G401.6 (cell line): Measurements from ENCODE around the gene LRWD1.
"Not testable (repeated sequence)": the region's sequence is repeated elsewhere in the genome, so short reads cannot be mapped to it uniquely, and the experiment has no call there.

ENCODE experiments used
- FAIRE-seq: peaks from 2 replicates; lab custom pipeline; 2012; peaks lifted over from hg19 to GRCh38; lab: Jason Lieb, UNC

Gene LRWD1

DNA sequence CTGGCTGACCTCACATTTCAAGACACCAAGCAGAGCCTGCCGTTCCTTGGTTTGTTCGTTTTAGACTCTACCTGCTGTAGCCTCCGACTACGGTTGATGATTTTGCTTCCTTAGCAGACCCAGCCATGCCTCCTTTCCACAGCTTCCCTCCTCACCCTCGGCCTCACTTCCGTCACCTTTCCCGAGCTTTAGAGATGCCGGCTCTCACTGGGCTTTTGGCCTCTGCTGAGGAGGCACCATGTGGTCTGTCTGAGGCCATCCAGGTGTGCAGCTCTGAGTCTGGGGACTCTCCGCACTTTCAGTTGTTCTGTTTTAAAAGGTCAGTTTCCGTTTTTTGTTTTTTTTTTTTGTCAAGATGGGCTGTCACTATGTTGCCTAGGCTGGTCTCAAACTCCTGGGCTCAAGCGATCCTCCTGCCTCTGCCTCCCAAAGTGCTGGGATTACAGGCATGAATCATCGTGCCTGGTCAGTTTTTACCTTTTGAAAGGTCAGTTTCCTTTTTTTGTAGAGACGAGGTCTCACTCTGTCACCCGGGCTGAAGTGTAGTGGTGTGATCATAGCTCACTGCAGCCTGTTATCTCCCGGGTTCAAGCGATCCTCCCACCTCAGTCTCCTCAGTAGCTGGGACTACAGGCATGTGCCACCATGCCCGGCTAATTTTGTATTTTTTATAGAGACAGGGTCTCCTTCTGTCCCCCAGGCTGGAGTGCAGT is 19.7 kb upstream of the LRWD1 start:
- no peak for FAIRE-seq

DNA sequence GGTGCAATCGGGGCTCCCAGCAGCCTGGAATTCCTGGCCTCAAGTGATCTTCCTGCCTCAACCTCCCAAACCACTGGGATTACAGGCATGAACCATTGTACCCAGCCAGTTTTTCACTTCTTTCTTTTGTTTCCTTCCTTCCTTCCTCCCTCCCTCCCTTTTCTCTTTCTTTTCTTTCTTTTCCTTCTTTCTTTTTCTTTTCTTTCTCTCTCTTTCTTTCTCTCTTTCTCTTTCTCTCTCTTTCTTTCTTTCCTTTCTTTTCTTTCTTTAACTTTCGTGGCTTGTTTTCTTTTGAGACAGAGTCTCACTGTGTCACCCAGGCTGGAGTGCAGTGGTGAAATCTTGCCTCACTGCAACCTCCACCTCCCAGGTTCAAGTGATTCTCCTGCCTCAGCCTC is 19.1 kb upstream of the LRWD1 start:
- no peak for FAIRE-seq

DNA sequence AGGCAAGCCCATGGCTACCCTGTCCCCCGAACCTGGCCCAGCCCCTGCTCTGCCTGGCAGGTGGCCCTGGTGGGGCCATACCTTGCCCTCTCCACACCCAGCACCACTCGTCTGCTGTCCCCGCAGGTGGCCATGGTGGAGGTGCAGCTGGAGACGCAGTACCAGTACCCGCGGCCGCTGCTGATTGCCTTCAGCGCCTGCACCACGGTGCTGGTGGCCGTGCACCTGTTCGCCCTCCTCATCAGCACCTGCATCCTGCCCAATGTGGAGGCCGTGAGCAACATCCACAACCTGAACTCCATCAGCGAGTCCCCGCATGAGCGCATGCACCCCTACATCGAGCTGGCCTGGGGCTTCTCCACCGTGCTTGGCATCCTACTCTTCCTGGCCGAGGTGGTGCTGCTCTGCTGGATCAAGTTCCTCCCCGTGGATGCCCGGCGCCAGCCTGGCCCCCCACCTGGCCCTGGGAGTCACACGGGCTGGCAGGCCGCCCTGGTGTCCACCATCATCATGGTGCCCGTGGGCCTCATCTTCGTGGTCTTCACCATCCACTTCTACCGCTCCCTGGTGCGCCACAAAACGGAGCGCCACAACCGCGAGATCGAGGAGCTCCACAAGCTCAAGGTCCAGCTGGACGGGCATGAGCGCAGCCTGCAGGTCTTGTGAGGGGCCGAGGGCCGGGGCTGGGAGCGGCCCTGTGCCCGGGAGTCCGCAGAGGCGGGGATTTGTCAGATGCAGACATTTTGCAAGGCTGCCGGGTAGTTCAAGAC is 18.2 kb upstream of the LRWD1 start:
- FAIRE-seq = no peak

DNA sequence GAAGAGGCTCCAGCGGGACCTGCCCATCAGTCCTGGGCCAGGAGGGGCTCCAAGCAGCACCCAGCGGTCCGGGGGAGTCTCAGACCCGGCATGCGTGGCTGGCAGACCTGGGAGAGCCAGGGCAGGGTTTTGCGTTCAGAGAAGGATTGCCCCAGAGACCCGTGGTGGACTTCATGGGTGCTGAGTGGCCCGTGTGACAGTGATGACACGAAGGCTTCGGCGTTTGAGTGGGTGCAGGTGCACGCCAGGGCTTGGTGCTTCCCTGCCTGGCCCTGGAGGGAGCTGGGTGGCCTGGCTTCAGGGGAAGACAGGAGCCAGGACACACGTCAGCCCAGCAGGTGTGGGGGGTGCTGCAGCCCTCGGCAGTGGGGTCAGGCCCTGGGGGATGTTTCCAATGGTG is 17.5 kb upstream of the LRWD1 start:
- FAIRE-seq = no peak

DNA sequence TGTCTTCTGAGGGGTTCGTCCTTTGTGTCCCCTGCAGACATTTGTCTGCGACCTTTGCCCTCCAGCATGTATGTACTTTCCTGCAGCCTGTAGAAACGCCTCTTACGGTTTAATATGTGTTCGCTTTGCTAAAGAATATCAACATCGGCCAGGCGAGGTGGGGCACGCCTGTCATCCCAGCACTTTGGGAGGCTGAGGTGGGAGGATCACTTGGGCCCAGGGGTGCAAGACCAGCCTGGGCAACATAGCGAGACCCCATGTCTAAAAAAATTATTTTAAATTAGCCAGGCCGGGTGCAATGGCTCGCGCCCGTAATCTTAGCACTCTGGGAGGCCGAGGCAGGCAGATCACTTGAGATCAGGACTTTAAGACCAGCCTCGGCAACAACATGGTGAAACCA is 15.6 kb upstream of the LRWD1 start:
- FAIRE-seq = no peak

DNA sequence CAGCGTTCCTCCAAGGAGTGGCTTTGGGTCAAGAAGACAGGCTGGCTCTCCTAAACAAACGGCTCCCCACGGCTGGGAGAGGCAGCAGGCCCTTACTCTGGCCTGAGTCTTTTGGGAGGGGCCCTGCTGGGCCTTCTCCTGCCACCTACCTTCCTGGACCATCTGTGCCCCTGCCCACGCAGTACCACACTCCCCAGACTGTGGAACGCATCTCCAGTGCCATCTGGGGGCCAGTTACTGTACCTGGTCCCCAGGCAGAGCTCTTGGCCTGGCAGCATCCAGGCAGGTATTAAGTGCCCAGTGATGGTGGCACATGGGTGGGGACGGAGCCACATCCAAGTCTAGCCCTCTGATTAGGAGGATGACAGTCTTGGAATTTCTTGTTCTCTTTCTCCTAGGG is 14.5 kb upstream of the LRWD1 start:
- no peak for FAIRE-seq

DNA sequence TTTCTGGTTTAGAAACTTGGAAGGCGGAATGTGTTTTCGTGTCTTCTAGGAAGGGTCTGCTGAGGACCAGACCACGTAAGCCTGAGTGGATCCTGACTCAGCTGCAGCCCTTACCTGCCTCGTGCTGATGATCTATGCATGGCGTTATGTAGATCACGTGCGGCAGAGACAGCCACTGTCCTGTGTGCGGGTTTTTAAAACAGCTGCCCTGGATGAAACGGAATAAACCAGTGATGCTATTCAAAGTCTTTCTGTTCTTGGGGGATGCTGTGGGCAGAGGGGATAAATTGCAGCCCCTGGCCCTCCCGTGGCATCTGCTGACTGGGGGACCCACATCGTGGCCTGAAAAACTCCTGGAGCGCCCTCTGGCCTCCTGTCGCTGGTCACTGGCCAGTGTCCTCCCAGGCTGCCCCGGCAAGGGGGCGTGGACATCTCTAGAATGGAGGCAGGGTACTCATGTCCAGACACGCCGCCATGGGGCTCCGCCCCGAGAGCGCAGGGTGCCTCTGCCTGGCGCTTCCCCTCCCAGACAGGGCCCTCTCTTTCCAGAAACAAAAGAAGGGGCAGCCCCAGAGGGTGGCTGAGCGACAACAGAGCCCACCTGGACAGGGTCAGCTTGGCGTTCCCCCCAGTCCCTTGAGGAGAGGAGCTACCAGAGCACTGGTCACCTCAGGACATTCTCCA is 13.3 kb upstream of the LRWD1 start:
- FAIRE-seq = no peak

DNA sequence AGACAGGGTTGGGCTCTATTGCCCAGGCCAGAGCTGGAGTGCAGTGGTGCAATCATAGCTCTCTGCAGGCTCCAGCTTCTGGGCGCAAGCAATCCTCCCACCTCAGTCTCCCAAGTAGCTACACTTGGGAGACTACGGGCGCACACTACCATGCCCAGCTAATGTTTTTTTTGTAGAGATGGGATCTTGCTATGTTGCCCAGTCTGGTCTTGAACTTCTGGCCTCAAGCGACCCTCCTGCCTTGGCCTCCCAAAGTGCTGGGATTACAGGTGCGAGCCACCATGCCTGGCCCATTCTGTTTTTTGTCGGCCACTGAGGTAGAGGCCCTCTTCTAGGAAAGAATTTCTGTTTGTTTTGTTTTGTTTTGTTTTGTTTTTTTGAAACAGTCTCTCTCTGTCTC is 12.3 kb upstream of the LRWD1 start:
- FAIRE-seq = no peak

DNA sequence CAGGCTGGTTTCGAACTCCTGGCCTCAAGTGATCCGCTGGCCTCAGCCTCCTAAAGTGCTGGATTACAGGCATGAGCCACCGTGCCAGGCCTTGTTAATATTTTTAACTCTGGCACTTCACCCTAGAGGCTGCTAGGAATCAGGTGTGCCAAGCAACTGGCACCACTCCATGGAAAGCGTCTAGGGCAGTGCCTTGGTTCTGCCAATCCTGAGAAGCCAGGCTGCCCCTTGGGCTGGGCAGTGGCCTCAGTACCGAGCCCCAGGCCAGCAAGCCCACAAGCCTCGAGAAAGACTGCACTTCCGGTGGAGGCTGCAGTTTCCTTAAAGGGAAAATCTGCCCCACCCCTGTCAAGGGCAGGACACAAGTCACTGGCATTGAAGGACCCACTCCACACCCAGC is 11.5 kb upstream of the LRWD1 start:
- no peak for FAIRE-seq

DNA sequence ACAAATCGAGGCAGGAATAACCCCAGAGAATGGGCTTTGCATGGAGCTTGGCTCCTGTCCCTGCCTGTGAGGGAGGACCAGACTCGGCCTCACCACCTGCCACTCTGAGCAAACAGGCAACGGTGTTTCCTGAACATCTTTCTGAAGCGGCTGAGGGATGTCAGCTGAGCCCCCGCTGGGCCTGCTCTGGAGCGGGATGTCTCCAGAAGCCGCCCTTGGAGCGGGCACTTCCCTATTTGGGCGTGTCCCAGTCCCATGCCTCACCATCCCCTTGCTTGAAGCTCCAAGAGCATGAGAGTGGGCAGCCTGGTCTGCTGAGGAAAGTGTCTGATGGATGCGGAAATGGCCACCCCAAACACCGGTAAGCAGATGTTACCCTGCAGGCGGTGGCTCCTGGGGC is 10.3 kb upstream of the LRWD1 start:
- FAIRE-seq = no peak

DNA sequence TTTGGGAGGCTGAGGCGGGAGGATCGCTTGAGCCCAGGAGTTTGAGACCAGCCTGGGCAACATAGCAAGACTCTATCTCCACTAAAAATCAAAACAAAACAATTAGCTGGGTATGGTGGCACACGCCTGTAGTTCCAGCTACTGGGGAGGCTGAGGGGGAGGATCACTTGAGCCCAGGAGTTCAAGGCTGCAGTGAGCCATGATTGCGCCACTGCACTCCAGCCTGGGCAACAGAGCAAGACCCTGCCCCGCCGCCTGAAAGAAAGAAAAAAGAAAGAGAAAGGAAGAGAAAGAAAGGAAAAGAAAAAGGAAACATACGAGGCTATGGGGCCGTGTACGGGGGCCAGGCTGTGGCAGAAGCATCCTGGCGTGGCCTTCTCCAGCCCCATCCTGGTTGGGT is 9.9 kb upstream of the LRWD1 start:
- not testable (repeated sequence) for FAIRE-seq

DNA sequence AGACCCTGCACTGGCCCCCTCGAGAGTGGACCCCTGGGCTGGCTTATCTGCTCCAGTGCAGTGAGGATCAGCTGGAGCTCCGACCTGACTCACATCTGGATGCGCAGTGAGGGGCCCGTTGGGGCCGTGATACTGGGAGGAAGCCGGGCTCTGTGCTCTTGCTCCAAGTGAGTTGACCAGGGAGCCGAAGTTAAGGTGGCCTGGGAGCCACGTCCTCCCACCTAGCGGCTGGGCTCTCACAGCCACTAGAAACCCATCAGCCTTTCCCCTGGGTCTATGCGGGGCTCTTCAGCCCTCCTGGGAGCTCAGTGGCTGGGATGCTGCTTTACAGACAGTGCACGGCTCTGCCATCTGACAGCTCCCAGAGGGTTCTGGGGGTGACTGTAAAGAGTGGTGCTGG is 9.2 kb upstream of the LRWD1 start:
- FAIRE-seq = no peak

DNA sequence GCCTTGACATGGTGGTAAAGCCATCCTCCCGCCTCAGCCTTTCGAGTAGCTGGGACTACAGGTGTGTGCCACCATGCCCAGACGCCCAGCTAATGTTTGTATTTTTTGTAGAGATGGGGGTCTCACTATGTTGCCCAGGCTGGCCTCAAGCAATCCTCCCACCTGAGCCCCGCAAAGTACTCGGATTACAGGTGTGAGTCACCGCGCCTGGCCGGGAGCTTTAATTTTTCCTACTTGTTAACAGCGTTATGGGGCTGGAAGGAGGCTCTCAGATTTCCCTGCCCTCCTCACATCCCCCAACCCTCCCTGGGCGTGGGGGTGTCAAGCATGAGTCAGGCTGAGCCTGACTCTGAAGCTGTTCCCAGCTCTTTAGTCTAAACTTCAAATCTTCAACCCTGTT is 8.5 kb upstream of the LRWD1 start:
- FAIRE-seq = peak; percentile 86

DNA sequence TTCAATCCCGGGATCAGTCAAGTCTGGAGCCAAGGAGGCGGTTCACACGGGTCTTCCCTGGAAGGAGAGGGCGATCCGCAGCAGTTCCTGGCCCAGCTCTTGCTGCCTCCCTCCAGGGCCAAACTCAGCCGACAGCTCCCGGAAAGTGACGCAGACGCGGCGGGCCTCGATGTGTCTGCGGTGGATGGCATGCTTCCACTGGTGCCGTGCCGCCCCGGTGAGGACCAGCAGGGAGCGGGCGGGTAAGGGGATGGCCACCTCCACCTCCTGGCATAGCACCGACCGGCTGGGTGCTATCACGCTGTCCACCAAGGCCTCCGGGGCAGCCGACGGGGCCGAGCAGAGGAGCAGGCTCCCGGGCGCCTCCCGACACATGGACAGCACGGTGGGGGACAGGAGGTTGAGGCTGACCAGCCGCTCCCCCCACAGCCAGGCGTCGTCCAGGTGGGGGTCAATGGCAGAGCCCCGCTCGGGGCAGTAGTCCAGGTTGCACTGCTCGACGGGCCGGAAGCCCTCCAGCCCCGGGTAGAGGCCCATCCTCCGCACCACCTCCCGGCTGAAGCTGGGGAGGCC is 7.3 kb upstream of the LRWD1 start:
- no peak for FAIRE-seq

DNA sequence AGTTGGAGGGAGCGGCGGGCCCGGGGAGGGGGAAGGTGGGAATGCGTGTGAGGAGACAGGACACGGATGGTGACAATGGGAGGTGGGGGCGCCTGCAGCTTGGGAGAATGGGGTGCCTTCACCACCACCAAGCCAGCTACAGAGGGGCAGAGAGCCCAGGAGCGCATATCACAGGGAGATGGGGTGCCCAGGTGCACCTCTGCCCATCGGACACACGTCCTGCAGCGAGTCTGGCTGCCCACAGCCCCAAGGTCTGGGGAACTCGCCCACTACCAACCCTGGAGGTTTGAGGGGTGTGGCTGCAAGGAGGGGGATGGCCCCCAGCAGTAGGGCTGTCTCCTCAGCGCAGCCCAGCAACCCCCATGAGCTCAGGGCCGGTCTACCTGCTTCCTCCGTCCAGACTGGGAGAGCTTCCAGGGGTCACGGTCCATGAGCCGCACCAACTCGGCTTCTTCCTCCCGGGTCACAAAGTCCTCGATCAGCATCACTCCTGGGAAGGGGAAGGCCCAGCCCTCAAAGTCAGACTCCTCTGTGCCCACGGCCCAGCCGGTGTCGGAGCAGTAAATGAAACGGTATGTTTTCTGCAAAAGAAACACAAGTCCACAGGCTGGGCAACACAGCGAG is 5.5 kb upstream of the LRWD1 start:
- no peak for FAIRE-seq

DNA sequence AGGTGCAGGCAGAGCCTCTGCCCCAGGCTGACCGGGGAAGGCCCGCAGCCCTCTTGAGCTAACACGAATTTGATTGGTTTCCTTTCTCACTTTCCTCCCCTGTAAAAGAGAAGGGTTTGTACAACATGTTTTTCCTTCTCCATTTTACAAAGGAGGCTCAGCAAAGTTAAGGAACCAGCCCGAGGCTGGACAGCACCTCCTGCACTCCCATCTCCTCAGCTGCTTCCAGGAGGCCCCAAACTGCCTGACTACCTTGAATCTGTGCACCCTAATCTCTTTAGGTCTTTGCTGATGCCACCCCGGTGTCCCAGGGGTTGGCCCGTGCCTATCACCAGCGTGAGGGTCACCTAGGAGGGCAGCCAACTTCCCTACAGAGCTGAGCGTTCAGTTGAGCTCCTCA is 4.3 kb upstream of the LRWD1 start:
- no peak for FAIRE-seq

DNA sequence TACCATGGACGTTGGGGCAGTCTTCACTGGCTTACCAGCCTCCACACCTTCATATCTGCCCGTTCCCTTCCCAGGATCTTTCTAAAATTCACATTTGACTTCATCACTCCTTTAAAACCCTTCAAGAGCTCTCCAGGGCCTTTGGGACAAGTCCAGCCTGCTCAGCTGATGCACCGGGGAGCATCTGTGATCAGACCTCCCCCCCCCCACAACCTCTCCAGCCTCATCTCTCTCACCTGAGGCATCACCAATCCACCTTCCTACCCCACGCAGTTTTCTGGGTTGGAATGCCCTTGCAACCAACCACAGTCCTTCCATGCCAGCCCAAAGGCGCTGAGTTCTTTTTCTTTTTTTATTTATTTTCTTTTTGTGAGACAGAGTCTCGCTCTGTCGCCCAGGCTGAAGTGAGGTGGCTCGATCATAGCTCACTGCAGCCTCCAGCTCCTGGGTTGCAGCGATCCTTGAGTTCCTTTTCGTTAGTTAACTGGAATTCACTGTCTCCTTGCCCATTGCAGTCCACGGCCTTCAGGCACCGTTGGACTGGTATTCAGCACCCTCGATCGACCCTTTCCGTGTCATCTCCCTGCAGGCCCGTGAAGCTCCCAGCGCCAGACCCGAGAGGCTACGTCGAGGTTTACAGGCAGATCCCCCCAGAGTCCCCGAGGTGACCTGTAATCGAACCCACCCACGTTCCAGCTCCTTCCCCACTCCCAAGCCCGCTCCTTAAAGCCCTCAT is 775 bp upstream of the LRWD1 start:
- no peak for FAIRE-seq

DNA sequence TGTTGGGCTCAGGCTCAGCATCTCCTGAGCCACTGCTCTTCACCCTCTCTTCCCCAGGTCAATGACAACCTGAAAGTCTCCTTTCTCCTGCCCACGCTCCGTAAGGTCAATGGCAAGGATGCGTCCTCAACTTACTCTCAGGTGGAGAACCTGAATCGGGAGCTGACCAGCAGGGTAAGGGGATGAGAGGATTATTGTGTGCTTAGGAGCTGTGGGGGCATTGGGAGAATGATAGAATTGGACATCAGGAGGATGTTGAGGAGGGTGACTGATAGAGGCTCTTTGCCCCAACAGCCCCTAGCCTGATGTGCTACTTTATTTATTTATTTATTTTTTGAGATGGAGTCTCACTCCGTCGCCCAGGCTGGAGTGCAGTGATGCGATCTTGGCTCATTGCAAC is 1.3 kb downstream of the LRWD1 start:
- no peak for FAIRE-seq

DNA sequence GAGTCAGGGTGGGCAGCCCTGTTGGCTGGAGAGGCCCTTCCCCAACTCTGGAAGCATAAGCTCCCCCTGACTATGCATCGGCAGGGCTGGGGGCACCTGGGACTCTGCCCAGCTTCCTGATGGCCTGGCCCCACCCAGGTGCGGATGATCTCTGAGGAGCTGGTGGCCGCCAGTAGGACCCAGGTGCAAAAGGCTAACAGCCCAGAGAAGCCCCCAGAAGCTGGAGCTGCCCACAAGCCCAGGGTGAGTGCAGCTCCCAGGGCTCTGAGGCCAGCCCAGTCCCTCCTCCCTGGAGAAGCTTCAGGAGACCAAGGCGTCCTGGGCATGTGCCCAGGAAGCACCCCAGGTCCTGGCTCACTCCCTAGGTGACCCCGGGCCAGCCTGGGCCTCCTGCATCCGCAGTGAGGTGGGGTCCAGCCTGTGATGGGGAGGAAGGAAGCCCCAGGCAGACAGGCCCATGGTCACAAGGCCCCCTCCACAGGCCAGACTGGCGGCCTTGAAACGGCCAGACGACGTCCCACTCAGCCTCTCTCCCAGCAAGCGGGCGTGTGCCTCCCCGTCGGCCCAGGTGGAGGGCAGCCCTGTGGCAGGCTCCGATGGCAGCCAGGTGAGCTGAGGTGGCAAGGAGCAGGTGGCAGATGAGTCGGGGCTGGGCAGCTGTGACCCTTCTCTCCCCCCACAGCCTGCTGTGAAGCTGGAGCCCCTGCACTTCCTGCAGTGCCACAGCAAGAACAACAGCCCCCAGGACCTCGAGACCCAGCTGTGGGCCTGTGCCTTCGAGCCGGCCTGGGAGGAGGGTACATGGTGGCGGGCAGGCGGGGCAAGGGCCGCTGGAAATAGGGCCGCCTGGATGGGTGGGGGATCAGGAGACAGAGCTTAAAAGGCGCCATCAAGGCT is 3.0 kb downstream of the LRWD1 start:
- FAIRE-seq = no peak

DNA sequence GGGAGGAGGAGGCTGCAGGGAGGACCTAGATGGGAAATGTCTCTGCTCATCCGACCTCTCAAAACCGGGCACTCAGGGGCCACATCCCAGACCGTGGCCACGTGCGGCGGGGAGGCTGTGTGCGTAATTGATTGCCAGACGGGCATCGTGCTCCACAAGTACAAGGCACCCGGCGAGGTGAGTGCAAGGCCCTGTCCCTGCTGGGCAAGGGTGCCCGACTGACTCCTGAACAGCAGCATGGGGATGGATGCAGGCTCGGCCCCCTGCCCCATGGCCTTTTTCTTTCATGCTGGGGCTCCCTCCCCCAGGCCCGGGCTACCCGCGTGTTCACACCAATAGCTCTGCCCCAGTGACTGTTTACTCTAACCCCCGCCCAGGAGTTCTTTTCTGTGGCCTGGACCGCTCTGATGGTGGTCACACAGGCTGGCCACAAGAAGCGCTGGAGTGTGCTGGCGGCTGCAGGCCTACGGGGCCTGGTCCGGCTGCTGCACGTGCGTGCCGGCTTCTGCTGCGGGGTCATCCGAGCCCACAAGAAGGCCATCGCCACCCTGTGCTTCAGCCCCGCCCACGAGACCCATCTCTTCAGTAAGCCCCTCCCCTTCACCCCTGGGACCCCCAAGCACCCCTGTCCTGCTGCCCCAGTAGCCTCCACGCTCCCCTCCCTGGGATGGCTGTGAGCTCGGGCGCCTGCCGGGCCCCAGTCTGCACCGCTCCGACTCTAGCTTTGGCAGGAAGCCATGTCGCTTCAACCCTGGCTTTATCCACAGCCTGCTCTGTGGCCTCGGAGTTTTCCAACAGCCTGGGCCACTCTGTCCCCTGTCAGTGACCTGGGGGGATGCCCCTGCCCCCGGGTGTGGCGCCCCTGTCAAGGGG is 3.9 kb downstream of the LRWD1 start:
- FAIRE-seq = no peak
